Activated CD8-positive, alpha-beta memory T cell treated with anti-CD3 and anti-CD28 coated beads, Interleukin-2, amount 50 U/mL, for 24 hours (primary cell): Measurements from ENCODE around the gene RPL11.
"Not testable (repeated sequence)": the region's sequence is repeated elsewhere in the genome, so short reads cannot be mapped to it uniquely, and the experiment has no call there.

Experiments
- DNase-seq: peaks from one replicate; pipeline ENCODE4 v3.0.0-alpha.2; 2020; ENCODE audit errors: extremely low read depth

RPL11 gene

DNA sequence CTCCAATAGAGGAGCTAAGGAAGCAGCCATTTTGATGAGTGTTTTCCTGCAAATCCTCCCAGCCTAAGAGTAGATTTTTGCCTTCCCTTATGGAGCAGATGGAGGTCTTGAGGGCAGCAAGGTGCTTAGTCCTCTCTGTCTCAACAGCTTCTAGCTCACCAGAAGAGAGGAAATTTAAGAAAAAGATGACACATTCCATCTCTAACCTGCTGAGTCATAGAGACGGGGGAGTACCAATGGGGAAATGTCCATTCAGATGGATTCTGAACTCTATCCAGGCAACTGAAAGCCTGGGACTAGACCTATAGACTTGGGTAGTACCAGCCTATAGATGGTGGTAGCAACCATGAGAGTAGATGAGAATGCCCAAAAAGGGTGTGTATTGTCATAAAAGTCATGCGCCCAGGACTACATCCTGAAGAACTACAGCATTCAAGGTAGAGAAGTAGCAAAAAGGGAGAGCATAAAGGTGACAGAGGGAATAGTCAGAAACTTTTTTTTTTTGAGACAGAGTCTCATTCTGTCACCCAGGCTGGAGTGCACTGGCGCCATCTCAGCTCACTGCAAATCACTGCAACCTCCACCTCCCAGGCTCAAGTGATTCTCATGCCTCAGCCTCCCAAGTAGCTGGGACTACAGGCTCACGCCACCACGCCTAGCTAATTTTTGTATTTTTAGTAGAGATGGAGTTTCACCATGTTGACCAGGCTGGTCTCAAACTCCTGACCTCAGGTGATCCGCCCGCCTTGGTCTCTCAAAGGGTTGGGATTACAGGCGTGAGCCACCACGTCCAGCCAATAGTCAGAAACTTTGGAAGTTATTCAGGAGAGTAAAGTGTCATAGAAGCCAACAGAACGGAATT, 41.0 kb downstream of the RPL11 start:
- DNase-seq = no peak

DNA sequence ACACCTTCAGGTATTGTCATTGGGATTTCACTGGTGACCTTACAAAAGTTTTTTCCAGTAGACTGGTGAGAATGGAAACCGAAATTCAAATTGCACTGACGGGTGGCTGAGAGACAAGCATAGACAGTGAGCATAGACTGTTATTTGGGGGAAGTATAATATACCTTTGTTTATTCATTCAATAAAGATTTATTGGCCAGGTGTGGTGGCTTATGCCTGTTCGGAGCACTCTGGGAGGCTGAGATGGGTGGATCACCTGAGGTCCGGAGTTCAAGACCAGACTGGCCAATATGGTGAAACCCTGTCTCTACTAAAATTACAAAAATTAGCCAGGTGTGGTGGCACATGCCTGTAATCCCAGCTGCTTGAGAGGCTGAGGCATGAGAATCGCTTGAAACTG, 41.7 kb downstream of the RPL11 start:
- DNase-seq = not testable (repeated sequence)

DNA sequence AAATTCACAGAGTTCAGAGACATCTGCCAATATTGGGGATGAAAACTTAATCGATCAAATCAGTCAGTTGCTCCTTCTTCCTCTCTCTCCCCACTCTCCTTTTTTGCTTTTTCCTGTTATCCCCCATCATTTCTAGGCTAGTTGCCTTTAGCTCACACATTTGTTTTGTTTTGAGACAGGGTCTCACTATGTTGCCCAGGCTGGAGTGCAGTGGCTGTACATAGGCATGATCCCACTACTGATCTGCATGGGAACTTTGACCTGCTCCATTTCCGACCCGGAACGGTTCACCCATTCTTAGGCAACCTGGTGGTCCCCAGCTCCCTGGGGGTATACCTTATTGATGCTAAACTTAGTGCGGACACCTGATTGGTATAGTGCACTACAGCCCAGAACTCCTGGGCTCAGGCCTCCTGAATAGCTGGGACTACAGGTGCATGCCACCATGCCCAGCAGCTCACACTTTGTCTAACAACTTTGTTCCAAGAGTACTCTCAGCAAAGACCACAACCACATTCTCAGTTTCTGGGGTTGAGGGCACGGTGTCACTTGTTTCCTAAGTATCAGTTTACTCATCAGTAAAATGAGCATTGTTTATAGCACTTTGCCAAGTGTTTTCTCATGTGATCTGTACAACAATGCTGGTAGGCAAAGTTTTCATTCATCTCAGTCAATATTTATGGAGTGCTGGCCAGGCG, 45.0 kb downstream of the RPL11 start:
- DNase-seq = no peak

DNA sequence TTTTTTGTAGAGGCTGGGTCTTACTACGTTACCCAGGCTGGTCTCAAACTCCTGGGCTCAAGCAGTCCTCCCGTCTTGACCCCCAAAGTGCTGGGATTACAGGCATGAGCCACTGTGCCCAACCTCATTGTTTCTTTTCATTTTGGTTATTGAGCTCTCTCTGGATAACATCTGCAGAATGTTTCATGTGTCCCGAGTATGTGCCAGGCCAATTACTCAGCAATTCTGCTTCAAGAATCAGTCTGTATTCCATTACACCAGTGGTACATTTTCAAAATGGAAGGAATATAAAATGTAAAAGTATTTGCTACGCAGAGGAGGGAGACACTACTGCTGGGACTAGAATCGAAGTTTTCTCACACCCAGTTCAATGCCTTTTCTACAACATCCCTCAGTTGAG, 50.0 kb downstream of the RPL11 start:
- DNase-seq = no peak

DNA sequence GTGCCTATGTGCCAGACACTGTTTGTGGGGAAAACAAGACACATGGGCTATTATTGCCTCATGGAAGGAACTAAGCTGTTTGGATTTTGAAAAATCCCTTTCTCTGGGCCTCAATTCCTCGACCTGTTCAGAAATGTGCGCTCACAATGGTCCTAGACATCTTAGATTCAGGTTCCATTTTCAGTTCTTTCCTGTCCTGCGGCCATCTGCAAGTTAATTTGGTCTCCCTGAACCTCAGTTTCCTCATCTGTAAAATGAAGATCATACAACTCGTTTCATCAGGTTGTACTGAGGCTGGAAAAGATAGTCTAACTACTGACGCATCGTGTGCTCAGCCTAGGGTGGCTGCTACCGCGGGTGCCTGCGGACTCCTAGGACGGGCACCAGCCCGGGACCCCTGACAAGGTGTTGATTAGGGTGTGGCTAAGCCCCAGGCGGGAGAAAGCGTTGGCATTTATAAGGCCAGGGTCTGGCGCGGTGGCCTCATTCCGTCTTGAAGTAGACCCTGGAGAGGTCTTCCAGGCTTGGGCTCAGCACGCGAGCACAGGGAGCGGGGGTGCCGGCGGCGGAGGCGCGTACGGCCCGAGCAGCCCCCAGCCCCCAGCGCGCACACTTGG, 51.2 kb downstream of the RPL11 start:
- no peak for DNase-seq

DNA sequence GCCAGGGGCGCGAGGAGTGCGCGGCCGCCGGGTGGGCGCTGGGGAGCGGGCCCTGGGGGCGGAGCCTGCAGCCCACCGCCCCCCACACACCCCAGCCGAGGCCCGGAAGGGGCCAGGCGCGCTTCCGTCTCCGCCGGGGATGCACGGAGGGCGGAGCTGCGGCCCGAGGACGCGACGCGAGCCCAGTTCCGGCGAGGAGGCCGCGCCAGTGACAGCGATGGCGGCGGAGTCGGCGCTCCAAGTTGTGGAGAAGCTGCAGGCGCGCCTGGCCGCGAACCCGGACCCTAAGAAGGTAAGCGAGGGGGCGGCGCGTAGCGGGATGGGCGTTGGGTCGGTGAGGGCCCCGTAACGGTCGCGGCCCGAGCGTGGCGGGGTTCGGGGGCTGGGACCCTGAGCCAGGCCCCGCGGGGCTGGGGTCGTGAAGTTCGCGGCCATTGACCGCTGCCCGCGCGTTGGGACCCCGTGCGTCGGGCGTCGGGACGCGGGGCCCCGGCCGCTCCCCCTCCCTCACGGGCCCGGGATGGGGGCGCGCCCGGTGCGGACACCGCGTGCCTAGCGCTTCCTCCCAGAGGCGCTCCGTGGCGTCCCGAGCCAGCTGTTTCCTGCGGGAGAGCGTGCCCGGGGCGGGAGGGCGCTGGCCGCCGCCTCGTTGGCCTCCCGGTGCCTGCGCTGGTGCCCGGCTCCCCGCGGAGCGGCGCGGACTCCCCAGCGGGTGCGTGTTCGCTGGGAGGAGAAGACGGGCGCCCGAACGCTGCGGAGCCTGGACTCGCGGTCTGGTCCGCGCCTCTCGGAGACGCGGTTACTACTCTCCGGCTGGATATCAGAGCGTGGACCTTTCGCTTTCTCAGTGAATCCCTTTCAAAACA, 51.9 kb downstream of the RPL11 start, which contains the start of gene ELOA:
Gene ELOA (plus strand): TSS at position 185 of the 866 bp plus-strand sequence. CDS start 33 bp downstream, at position 218.
- DNase-seq = peak; percentile 35

DNA sequence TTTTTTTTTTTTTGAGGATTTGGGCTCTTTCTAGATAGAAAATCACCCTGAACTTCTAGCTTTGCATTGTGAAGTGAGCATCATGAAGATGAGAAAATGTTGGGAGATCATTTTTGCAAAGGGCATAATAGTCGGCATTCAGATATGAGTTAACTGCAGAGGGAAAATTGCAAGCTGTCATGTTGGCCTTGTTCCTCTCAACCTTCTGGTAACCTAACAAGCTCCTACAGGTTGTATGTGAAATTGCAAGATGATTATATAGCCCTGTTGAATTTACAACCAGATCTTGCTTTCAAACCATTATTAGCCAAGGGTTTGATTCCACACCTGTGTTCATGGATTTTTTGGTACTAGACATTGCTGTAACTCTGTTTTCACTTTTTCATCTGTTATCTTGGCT, 53.9 kb downstream of the RPL11 start:
- no peak for DNase-seq
